WERI-Rb-1 (cell line): Measurements from ENCODE around the gene EFCAB11.
"Not testable (repeated sequence)": the region's sequence is repeated elsewhere in the genome, so short reads cannot be mapped to it uniquely, and the experiment has no call there.

Experiments
- DNase-seq: peaks from one replicate; pipeline ENCODE4 v3.0.0-alpha.2; 2020
- H3K27ac ChIP-seq: fragments of 250-450 bp; sonication (Bioruptor Pico); 2 replicates; pipeline ENCODE4 v1.5.1; 2020; ENCODE audit warnings: mild to moderate bottlenecking, moderate library complexity
- H3K27me3 ChIP-seq: fragments of 250-450 bp; sonication (Bioruptor Pico); 2 replicates; pipeline ENCODE4 v1.5.1; 2021; ENCODE audit warnings: mild to moderate bottlenecking, low read depth, moderate library complexity; ENCODE audit not compliant: insufficient read depth, severe bottlenecking
- H3K36me3 ChIP-seq: fragments of 250-450 bp; sonication (Bioruptor Pico); 2 replicates; pipeline ENCODE4 v1.5.1; 2020; ENCODE audit warnings: mild to moderate bottlenecking, moderate library complexity
- H3K4me3 ChIP-seq: 2 replicates; pipeline ENCODE4 v1.5.1; 2011; ENCODE audit warnings: low read depth, mild to moderate bottlenecking, control low read depth, low read length
- H3K9me3 ChIP-seq: fragments of 250-450 bp; sonication (Bioruptor Pico); 2 replicates; pipeline ENCODE4 v1.5.1; 2021; ENCODE audit warnings: mild to moderate bottlenecking, moderate library complexity; ENCODE audit not compliant: severe bottlenecking
- TF ChIP-seq, protein P1 (sequence below): IDR thresholded peaks from 2 replicates; pipeline ENCODE4 v1.5.1; 2011; ENCODE audit warnings: low read depth, mild to moderate bottlenecking, control low read depth, inconsistent platforms, low read length

Gene EFCAB11

DNA sequence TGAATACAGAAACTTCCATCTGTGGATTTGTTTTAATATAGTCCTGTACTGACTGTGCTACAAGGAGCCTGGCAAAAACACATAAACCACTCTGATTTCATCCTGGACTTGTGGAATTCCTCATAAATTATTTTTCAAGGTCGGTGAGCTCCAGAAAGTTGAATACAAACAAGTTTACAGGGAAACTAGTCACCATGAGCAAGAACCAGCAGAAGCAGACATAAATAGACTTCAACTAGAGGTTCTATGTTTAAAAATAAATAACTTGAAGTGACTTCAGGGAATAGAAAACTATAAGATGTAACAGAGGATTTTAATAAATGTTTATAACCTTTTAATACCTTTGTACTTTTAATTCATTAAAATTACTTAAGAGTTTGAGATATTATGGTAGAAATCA is 63.5 kb downstream of the EFCAB11 start:
- no peak overlapping the region for H3K4me3 ChIP-seq
- no peak overlapping the region for H3K27ac ChIP-seq
- TF ChIP-seq, protein P1, sequence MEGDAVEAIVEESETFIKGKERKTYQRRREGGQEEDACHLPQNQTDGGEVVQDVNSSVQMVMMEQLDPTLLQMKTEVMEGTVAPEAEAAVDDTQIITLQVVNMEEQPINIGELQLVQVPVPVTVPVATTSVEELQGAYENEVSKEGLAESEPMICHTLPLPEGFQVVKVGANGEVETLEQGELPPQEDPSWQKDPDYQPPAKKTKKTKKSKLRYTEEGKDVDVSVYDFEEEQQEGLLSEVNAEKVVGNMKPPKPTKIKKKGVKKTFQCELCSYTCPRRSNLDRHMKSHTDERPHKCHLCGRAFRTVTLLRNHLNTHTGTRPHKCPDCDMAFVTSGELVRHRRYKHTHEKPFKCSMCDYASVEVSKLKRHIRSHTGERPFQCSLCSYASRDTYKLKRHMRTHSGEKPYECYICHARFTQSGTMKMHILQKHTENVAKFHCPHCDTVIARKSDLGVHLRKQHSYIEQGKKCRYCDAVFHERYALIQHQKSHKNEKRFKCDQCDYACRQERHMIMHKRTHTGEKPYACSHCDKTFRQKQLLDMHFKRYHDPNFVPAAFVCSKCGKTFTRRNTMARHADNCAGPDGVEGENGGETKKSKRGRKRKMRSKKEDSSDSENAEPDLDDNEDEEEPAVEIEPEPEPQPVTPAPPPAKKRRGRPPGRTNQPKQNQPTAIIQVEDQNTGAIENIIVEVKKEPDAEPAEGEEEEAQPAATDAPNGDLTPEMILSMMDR: no peak
- H3K36me3 ChIP-seq: no peaks in the 10 kb centered on the region
- no peaks in the 10 kb centered on the region for H3K9me3 ChIP-seq
- no peak for DNase-seq
- no peaks in the 10 kb centered on the region for H3K27me3 ChIP-seq

DNA sequence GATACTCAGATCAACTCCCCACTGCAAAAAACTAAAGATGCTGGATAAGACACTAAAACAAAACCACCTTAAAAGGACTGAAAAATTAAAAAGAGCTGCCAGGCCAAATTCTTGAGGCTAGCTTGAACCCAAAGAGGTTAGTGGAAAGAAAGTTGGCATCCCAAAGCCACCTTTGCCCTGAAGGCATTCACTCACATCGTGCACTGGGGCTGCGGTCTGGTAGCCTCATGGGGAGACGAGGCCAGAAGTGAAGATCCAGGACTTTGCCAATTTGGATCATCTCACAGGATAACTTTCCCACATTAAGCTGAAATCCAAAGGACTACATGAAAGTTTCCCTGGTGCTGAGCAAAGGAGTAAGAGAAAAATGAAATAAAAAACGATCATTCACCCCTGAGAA is 63.9 kb downstream of the EFCAB11 start:
- DNase-seq: no peak
- H3K27ac ChIP-seq: no peak overlapping the region
- no peak overlapping the region for H3K4me3 ChIP-seq
- H3K27me3 ChIP-seq: no peaks in the 10 kb centered on the region
- no peaks in the 10 kb centered on the region for H3K9me3 ChIP-seq
- H3K36me3 ChIP-seq: no peaks in the 10 kb centered on the region
- TF ChIP-seq, protein P1: no peak

DNA sequence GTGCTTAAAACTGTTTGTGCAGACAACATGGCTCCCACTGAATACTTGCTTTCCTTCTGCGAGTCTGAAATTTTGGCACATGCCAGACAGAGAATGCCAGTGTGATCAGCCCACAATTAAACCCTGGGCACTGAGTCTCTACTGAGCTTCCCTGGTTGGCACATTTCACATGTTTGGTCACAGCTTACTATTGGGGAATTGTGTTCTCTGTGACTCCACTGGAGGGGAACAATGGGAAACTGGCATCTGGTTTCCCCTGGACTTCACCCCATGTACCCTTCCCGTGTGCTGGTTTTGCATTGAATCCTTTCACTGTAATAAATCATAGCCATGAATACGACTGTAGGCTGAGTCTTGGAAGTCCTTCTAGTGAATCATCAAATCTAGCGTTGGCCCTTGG is 64.9 kb downstream of the EFCAB11 start:
- TF ChIP-seq, protein P1: no peak
- Histone ChIP-seq H3K27me3 (no peaks in the 10 kb centered on the region), H3K36me3 (no peaks in the 10 kb centered on the region)

DNA sequence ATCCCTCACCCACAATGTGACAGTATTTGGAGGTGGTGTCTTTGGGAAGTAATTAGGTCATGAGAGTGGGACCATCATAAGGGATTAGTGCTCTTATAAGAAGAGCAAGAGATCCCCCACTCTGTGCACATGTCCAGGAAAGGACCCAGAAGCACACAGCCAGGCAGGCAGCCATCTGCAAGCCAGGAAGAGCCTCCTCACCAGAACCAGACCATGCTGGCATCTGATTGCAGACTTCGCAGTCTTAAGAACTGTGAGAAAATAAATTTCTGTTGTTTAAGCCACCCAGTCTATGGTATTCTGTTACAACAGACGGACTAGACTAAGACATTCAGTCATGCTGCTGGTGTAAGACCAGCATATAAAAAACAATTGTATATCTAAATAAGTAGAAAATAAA is 69.8 kb downstream of the EFCAB11 start:
- H3K36me3 ChIP-seq: no peaks in the 10 kb centered on the region
- TF ChIP-seq, protein P1: no peak
- no peaks in the 10 kb centered on the region for H3K9me3 ChIP-seq
- no peaks in the 10 kb centered on the region for H3K27me3 ChIP-seq
- no peak for DNase-seq
- no peak overlapping the region for H3K4me3 ChIP-seq
- H3K27ac ChIP-seq: no peak overlapping the region

More for the DNA sequence above, 64.9 kb downstream of the EFCAB11 start:
- Histone ChIP-seq H3K27ac (no peak overlapping the region), H3K9me3 (no peaks in the 10 kb centered on the region), H3K4me3 (no peak overlapping the region)
- DNase-seq: no peak

DNA sequence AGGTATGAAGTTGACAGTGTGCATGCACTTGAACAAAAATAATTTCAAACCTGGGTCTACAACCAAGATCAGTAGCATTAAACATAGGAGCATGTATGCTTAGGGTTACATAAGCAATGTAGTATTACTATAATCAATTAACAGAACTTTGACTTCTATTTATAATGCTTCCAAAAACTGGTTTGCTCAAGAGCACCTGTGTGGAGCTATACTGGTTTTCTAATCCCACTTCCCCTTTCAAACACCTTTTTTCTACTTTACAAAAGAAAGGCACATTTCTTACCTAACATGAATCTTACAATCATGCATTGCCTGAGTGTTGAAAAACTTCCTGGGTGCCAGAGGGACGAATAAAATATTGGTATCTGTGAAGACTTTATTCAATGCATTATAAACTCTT is 72.7 kb downstream of the EFCAB11 start:
- no peaks in the 10 kb centered on the region for H3K27me3 ChIP-seq
- no peak overlapping the region for H3K4me3 ChIP-seq
- H3K9me3 ChIP-seq: no peaks in the 10 kb centered on the region
- no peak overlapping the region for H3K27ac ChIP-seq
- TF ChIP-seq, protein P1: no peak
- H3K36me3 ChIP-seq: no peaks in the 10 kb centered on the region
- no peak for DNase-seq

DNA sequence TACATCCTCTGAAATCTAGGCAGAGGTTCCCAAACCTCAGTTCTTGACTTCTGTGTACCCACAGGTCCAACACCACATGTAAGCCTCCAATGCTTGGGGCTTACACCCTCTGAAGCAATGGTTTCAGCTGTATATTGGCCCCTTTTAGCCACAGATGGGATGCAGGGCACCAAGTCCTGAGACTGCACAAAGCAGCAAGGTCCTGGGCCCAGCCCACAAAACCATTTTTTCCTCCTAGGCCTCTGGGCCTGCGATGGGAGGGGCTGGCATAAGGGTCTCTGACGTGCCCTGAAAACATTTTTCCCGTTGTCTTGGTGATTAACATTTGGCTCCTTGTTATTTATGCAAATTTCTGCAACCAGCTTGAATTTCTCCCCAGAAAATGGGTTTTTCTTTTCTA is 80.4 kb downstream of the EFCAB11 start:
- DNase-seq, H3K27me3 ChIP-seq, H3K36me3 ChIP-seq, H3K27ac ChIP-seq, H3K9me3 ChIP-seq, H3K4me3 ChIP-seq: not testable (repeated sequence)
